ENCODE results near the gene PTPRN2.

DNA sequence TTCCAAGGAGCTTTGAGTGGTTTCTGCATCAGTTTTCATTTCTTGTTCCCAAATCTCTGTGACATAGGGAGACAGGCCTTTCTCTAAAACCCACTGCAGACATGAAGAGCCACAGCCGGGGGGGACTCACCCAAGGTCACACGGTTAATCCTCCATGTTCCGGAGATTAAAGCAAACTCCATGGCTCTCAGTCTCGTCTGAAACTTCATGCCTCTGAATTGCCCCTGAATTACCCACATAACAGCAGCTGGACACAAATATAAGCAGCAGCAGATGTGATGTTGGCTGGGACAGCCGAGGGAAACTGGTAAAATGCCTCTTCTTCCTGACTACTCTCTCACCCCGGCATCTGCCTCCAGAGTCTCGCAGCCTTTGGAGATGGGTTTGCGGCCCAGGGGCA lies 848.6 kb downstream of the PTPRN2 start:
- TF ChIP-seq, protein P1, sequence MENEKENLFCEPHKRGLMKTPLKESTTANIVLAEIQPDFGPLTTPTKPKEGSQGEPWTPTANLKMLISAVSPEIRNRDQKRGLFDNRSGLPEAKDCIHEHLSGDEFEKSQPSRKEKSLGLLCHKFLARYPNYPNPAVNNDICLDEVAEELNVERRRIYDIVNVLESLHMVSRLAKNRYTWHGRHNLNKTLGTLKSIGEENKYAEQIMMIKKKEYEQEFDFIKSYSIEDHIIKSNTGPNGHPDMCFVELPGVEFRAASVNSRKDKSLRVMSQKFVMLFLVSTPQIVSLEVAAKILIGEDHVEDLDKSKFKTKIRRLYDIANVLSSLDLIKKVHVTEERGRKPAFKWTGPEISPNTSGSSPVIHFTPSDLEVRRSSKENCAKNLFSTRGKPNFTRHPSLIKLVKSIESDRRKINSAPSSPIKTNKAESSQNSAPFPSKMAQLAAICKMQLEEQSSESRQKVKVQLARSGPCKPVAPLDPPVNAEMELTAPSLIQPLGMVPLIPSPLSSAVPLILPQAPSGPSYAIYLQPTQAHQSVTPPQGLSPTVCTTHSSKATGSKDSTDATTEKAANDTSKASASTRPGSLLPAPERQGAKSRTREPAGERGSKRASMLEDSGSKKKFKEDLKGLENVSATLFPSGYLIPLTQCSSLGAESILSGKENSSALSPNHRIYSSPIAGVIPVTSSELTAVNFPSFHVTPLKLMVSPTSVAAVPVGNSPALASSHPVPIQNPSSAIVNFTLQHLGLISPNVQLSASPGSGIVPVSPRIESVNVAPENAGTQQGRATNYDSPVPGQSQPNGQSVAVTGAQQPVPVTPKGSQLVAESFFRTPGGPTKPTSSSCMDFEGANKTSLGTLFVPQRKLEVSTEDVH (IDR thresholded peaks at IDR 0.05; ENCODE audit: low read depth, partially characterized antibody), result no peak
- TF ChIP-seq, protein P2, sequence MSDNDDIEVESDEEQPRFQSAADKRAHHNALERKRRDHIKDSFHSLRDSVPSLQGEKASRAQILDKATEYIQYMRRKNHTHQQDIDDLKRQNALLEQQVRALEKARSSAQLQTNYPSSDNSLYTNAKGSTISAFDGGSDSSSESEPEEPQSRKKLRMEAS (CRISPR knock-in tag; IDR thresholded peaks at IDR 0.05), result no peak
- TF ChIP-seq, protein P3, sequence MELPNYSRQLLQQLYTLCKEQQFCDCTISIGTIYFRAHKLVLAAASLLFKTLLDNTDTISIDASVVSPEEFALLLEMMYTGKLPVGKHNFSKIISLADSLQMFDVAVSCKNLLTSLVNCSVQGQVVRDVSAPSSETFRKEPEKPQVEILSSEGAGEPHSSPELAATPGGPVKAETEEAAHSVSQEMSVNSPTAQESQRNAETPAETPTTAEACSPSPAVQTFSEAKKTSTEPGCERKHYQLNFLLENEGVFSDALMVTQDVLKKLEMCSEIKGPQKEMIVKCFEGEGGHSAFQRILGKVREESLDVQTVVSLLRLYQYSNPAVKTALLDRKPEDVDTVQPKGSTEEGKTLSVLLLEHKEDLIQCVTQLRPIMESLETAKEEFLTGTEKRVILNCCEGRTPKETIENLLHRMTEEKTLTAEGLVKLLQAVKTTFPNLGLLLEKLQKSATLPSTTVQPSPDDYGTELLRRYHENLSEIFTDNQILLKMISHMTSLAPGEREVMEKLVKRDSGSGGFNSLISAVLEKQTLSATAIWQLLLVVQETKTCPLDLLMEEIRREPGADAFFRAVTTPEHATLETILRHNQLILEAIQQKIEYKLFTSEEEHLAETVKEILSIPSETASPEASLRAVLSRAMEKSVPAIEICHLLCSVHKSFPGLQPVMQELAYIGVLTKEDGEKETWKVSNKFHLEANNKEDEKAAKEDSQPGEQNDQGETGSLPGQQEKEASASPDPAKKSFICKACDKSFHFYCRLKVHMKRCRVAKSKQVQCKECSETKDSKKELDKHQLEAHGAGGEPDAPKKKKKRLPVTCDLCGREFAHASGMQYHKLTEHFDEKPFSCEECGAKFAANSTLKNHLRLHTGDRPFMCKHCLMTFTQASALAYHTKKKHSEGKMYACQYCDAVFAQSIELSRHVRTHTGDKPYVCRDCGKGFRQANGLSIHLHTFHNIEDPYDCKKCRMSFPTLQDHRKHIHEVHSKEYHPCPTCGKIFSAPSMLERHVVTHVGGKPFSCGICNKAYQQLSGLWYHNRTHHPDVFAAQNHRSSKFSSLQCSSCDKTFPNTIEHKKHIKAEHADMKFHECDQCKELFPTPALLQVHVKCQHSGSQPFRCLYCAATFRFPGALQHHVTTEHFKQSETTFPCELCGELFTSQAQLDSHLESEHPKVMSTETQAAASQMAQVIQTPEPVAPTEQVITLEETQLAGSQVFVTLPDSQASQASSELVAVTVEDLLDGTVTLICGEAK (IDR thresholded peaks at IDR 0.05), result no peak
- TF ChIP-seq, protein P3 (CRISPR knock-in tag; IDR thresholded peaks at IDR 0.05), result no peak
- TF ChIP-seq KHSRP (IDR thresholded peaks at IDR 0.05), result no peak
- no peak for TF ChIP-seq PHF20 (IDR thresholded peaks at IDR 0.05; ENCODE audit: partially characterized antibody)
